Calu3 (cell line): Measurements from ENCODE around the gene KLHL2. TPM values are rescaled to one million over a fixed set of nuclear protein-coding genes. Genes with fewer than 3 reads are reported as not detected.
"Not testable (repeated sequence)": the region's sequence is repeated elsewhere in the genome, so short reads cannot be mapped to it uniquely, and the experiment has no call there.

ENCODE experiments used
- BruUV-seq: library from RNA; stranded (reverse); fragments of 400-500 nt; replicated peaks from 2 replicates; lab custom pipeline; 2021; lab: Mats Ljungman, UMichigan
- CTCF ChIA-PET: fragments of 300-600 bp; sonication (Branson Sonifier 250); formaldehyde crosslinking; loops from one replicate; lab custom pipeline; 2022; ENCODE audit warnings: antibody characterized with exemption; lab: Charles Lee
- DNase-seq: peaks from one replicate; pipeline ENCODE4 v3.0.0; 2022
- H3K27ac Mint-ChIP-seq: one replicate; pipeline ENCODE4 v1.8.0; 2022; ENCODE audit warnings: mixed read lengths; ENCODE audit not compliant: unreplicated experiment
- H3K27me3 Mint-ChIP-seq: one replicate; pipeline ENCODE4 v1.8.0; 2022; ENCODE audit warnings: mixed read lengths; ENCODE audit not compliant: unreplicated experiment
- H3K36me3 Mint-ChIP-seq: one replicate; pipeline ENCODE4 v1.8.0; 2022; ENCODE audit warnings: mild to moderate bottlenecking, moderate library complexity, mixed read lengths; ENCODE audit not compliant: insufficient read depth, unreplicated experiment
- H3K4me1 Mint-ChIP-seq: one replicate; pipeline ENCODE4 v1.8.0; 2022; ENCODE audit warnings: mild to moderate bottlenecking, low read depth, mixed read lengths; ENCODE audit not compliant: unreplicated experiment
- H3K4me3 Mint-ChIP-seq: one replicate; pipeline ENCODE4 v1.8.0; 2022; ENCODE audit warnings: mild to moderate bottlenecking, low read depth, moderate library complexity, mixed read lengths; ENCODE audit not compliant: unreplicated experiment
- H3K9me3 Mint-ChIP-seq: one replicate; pipeline ENCODE4 v1.8.0; 2022; ENCODE audit warnings: low read depth, mixed read lengths; ENCODE audit not compliant: unreplicated experiment
- CTCF ChIP-seq: fragments of 200-600 bp; IDR thresholded peaks from one replicate; pipeline ENCODE4 v1.8.0; 2022; ENCODE audit warnings: antibody characterized with exemption; ENCODE audit not compliant: unreplicated experiment
- intact Hi-C: fragments of 100-400 bp; cut with micrococcal nuclease; formaldehyde crosslinking; loops from one replicate; pipeline ENCODE4 v1.10.0; 2022; ENCODE audit not compliant: unreplicated experiment
- total RNA-seq: library from RNA; stranded (reverse); gene quantifications from 2 replicates; pipeline ENCODE4 v1.2.3, GENCODE V29; 2022

KLHL2 gene
- total RNA-seq, 1 experiment from 2014 or later, result 12.9 TPM

- DNase-seq, result no peak
- Mint-ChIP-seq H3K4me3 (no peak overlapping the region), H3K4me1 (peaks cover 34% of the 10 kb centered on the region), H3K36me3 (peaks cover 7% of the 10 kb centered on the region), H3K27me3 (no peaks in the 10 kb centered on the region), H3K27ac (no peak overlapping the region), H3K9me3 (no peaks in the 10 kb centered on the region)
- no peak for TF ChIP-seq CTCF
- CTCF ChIA-PET, result no interaction called here
- intact Hi-C loops, result no loop called here
- BruUV-seq, result no TSS peak
Measured at GRCh38 chr4:165210566-165210965, 3.2 kb downstream of the KLHL2 start.

- intact Hi-C loops, H3K9me3 Mint-ChIP-seq, CTCF ChIA-PET, DNase-seq, H3K36me3 Mint-ChIP-seq, BruUV-seq, H3K4me3 Mint-ChIP-seq, H3K27me3 Mint-ChIP-seq, H3K27ac Mint-ChIP-seq: not testable (repeated sequence)
- peaks cover 32% of the 10 kb centered on the region for H3K4me1 Mint-ChIP-seq
Measured at GRCh38 chr4:165212647-165213046, 5.3 kb downstream of the KLHL2 start.

GRCh38 chr4:165213404-165213803 lies 6.0 kb downstream of the KLHL2 start:
- intact Hi-C loops, H3K4me3 Mint-ChIP-seq, CTCF ChIA-PET, DNase-seq, H3K27ac Mint-ChIP-seq, H3K9me3 Mint-ChIP-seq, H3K27me3 Mint-ChIP-seq, H3K36me3 Mint-ChIP-seq, BruUV-seq: not testable (repeated sequence)
- H3K4me1 Mint-ChIP-seq, result peaks cover 32% of the 10 kb centered on the region

GRCh38 chr4:165213991-165214709 lies 6.8 kb downstream of the KLHL2 start:
- peaks cover 26% of the 10 kb centered on the region for H3K4me1 Mint-ChIP-seq
- intact Hi-C loops, CTCF ChIA-PET, H3K4me3 Mint-ChIP-seq, H3K9me3 Mint-ChIP-seq, H3K27me3 Mint-ChIP-seq, H3K36me3 Mint-ChIP-seq, DNase-seq, BruUV-seq, H3K27ac Mint-ChIP-seq: not testable (repeated sequence)

GRCh38 chr4:165215034-165215751 lies 7.8 kb downstream of the KLHL2 start:
- H3K27me3 Mint-ChIP-seq, intact Hi-C loops, H3K9me3 Mint-ChIP-seq, BruUV-seq, H3K36me3 Mint-ChIP-seq, H3K4me3 Mint-ChIP-seq, H3K27ac Mint-ChIP-seq, CTCF ChIA-PET: not testable (repeated sequence)
- H3K4me1 Mint-ChIP-seq, result peaks cover 24% of the 10 kb centered on the region
- DNase-seq, result peak; percentile 13

GRCh38 chr4:165215761-165216487 lies 8.6 kb downstream of the KLHL2 start:
- CTCF ChIA-PET, H3K9me3 Mint-ChIP-seq, intact Hi-C loops, H3K36me3 Mint-ChIP-seq, H3K4me3 Mint-ChIP-seq, BruUV-seq, H3K27me3 Mint-ChIP-seq, H3K27ac Mint-ChIP-seq, DNase-seq: not testable (repeated sequence)
- H3K4me1 Mint-ChIP-seq, result peaks cover 26% of the 10 kb centered on the region
